ENCODE measurements around the gene EN1.

- TF ChIP-seq CTCF (IDR thresholded peaks at IDR 0.05) (no peak), POLR2A (IDR thresholded peaks at IDR 0.05) (no peak)
Measured at GRCh38 chr2:118830118-118830517, 17.3 kb downstream of the EN1 start.
